Measurements from ENCODE around the gene ASIC3. TPM values are rescaled to one million over a fixed set of nuclear protein-coding genes. Genes with fewer than 3 reads are reported as not detected.

ASIC3 gene
- polyA plus RNA-seq, 4 donors: 1.8 to 3.0 (median 2.7) TPM

GRCh38 chr7:151056283-151056665 is 7.9 kb downstream of the ASIC3 start:
- DNase-seq (ENCODE audit: low read depth in 4 of 4, low spot score in 3 of 4): no peak

- DNase-seq (ENCODE audit: low read depth in 4 of 4, low spot score in 3 of 4): no peak
Observed at GRCh38 chr7:151056666-151057505, 8.6 kb downstream of the ASIC3 start.

GRCh38 chr7:151057506-151057988 is 9.2 kb downstream of the ASIC3 start, which contains the start of gene CDK5:
Gene CDK5, minus strand, starts transcription at chr7:151057897. Its CDS starts 49 bp downstream, at chr7:151057848.
- DNase-seq (ENCODE audit: low read depth in 4 of 4, low spot score in 3 of 4): no peak

GRCh38 chr7:151057989-151058780 is 9.9 kb downstream of the ASIC3 start:
- peak; percentile 96 to 99 (median 97) for DNase-seq (ENCODE audit: low read depth in 4 of 4, low spot score in 3 of 4)

- no peak for DNase-seq (ENCODE audit: low read depth in 4 of 4, low spot score in 3 of 4)
Observed at GRCh38 chr7:151058781-151059366, 10.5 kb downstream of the ASIC3 start.

GRCh38 chr7:151059367-151060112 is 11.2 kb downstream of the ASIC3 start, which contains the start of gene SLC4A2:
Gene SLC4A2, plus strand, starts transcription at chr7:151059589. Its CDS starts 2,399 bp downstream, at chr7:151061988.
- peak in 2 of 4 donors; percentile 76 for DNase-seq (ENCODE audit: low read depth in 4 of 4, low spot score in 3 of 4)

- DNase-seq (ENCODE audit: low read depth in 4 of 4, low spot score in 3 of 4): no peak
Observed at GRCh38 chr7:151060113-151060415, 11.7 kb downstream of the ASIC3 start.

- no peak for DNase-seq (ENCODE audit: low read depth in 4 of 4, low spot score in 3 of 4)
Observed at GRCh38 chr7:151060416-151061212, 12.3 kb downstream of the ASIC3 start.

GRCh38 chr7:151061213-151062110 is 13.1 kb downstream of the ASIC3 start:
- DNase-seq (ENCODE audit: low read depth in 4 of 4, low spot score in 3 of 4): no peak

- no peak for DNase-seq (ENCODE audit: low read depth in 4 of 4, low spot score in 3 of 4)
Observed at GRCh38 chr7:151062111-151062398, 13.7 kb downstream of the ASIC3 start.

GRCh38 chr7:151062399-151063211 is 14.3 kb downstream of the ASIC3 start:
- peak in 1 of 4 donors; percentile 73 for DNase-seq (ENCODE audit: low read depth in 4 of 4, low spot score in 3 of 4)

GRCh38 chr7:151063212-151063561 is 14.9 kb downstream of the ASIC3 start:
- no peak for DNase-seq (ENCODE audit: low read depth in 4 of 4, low spot score in 3 of 4)

GRCh38 chr7:151064454-151064853 is 16.1 kb downstream of the ASIC3 start:
- DNase-seq (ENCODE audit: low read depth in 4 of 4, low spot score in 3 of 4): no peak

GRCh38 chr7:151064993-151065392 is 16.7 kb downstream of the ASIC3 start:
- no peak for DNase-seq (ENCODE audit: low read depth in 4 of 4, low spot score in 3 of 4)

GRCh38 chr7:151065516-151065915 is 17.2 kb downstream of the ASIC3 start:
- no peak for DNase-seq (ENCODE audit: low read depth in 4 of 4, low spot score in 3 of 4)

GRCh38 chr7:151066273-151066974 is 18.1 kb downstream of the ASIC3 start:
- no peak for DNase-seq (ENCODE audit: low read depth in 4 of 4, low spot score in 3 of 4)

GRCh38 chr7:151068069-151068773 is 19.9 kb downstream of the ASIC3 start:
- DNase-seq (ENCODE audit: low read depth in 4 of 4, low spot score in 3 of 4): no peak
